RWPE1 (cell line): Measurements from ENCODE around the gene SCTR.
A peak's percentile ranks its signal among the peaks of the same experiment; 100 is the strongest.

ENCODE experiments used
- CTCF ChIA-PET: fragments of 350-600 bp; sonication (Branson Sonifier 250); formaldehyde crosslinking; extraction: SDS; loops from one replicate; lab custom pipeline; 2021; lab: Yijun Ruan, JAX
- POLR2A ChIA-PET: fragments of 400-600 bp; formaldehyde crosslinking; extraction: SDS; loops from one replicate; lab custom pipeline; 2020; ENCODE audit warnings: antibody characterized with exemption; ENCODE audit not compliant: low non-redundant PET; lab: Yijun Ruan, JAX
- DNase-seq: peaks from one replicate; pipeline ENCODE4 v3.0.0; 2012; ENCODE audit warnings: low spot score
- H3K27ac ChIP-seq: fragments of 450-650 bp; 2 replicates; pipeline ENCODE4 v1.5.1; 2017
- CTCF ChIP-seq: fragments of 450-650 bp; conservative IDR thresholded peaks from 2 replicates; pipeline ENCODE4 v1.5.1; 2017; ENCODE audit warnings: low read depth, mild to moderate bottlenecking

The SCTR gene

GRCh38 chr2:119432851-119433522 is 91.3 kb downstream of the SCTR start:
- ChIA-PET POLR2A (no interaction called here), CTCF (interaction anchor here (0.5 to 0.6 kb wide), 2 partner anchors 21 to 29 kb away, joined by 4 to 5 read pairs; no protein-coding TSS in a partner anchor)

GRCh38 chr2:119431976-119432850 is 92.1 kb downstream of the SCTR start:
- ChIA-PET CTCF (no interaction called here), POLR2A (no interaction called here)
- H3K27ac ChIP-seq = no peak overlapping the region
- no peak for TF ChIP-seq CTCF
- DNase-seq = no peak

More at GRCh38 chr2:119432851-119433522, 91.3 kb downstream of the SCTR start:
- H3K27ac ChIP-seq = no peak overlapping the region
- no peak for DNase-seq
- TF ChIP-seq CTCF = no peak

DNA sequence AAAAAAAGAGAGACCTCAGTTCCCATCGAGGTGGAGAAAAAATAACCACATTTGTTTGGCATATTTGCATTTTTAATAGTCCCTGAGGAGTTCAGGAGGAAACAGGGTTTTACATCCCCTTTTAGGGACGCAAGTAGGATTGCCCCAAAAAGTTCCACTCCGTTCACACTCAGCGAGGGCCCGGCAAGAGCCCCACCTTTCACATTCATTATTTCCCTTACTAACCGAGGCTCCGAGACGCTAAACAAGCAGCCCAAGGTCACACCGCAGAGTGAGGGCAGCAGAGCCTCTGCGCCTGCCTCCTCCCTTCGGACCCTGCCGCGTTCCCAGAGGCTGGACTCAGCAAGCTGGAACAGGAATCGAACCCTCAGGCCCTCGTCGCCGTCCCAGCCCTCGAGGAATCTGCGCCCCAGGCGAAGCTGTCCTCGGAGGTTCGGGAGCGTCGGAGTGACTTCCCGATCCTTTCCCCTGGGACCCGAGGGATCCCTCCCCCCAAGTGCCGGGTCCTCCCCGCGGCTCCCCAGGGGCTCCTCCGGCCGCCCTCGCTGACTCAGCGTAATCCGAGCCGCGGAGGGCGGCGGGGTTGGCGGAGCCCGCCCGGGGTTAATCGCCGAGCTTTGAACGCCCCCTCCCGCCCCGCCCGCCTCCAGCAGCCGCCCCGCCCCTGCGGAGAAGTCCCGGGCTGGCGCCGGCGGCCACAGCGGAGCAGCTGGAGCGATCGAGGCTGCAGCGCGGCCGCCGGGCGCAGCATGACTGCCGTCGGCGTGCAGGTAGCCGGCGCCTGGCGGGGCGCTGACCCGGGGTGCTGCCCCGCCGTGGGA is 92.9 kb downstream of the SCTR start, which contains the start of gene TMEM37:
Gene TMEM37, plus strand, starts transcription at position 700 of the 821 bp plus-strand sequence. Its CDS starts 50 bp downstream, at position 750.
- CTCF ChIA-PET = interaction anchor here (0.5 kb wide), 1 partner anchor 483 kb away, joined by 3 read pairs; no protein-coding TSS in a partner anchor
- POLR2A ChIA-PET = no interaction called here
- TF ChIP-seq CTCF = no peak
- peak; percentile 75 for DNase-seq
- no peak within 1 kb of the TSS for H3K27ac ChIP-seq

GRCh38 chr2:119430023-119430498 is 94.2 kb downstream of the SCTR start:
- POLR2A ChIA-PET = no interaction called here
- CTCF ChIA-PET = no interaction called here
- no peak overlapping the region for H3K27ac ChIP-seq
- TF ChIP-seq CTCF = no peak
- no peak for DNase-seq

- POLR2A ChIA-PET = no interaction called here
- TF ChIP-seq CTCF = no peak
- CTCF ChIA-PET = no interaction called here
- DNase-seq = no peak
- H3K27ac ChIP-seq = no peak overlapping the region
Measured at GRCh38 chr2:119429225-119429981, 94.9 kb downstream of the SCTR start.
